Measurements from ENCODE around the gene DKK1.

Gene DKK1

GRCh38 chr10:52343439-52343838, 29.4 kb downstream of the DKK1 start:
- no peak overlapping the region for H3K4me3 ChIP-seq (ENCODE audit: low read length)
- H3K27ac ChIP-seq (ENCODE audit: low read length): no peak overlapping the region
- no peaks in the 10 kb centered on the region for H3K36me3 ChIP-seq (replicated peaks; ENCODE audit: low read depth, low read length)
- H3K4me1 ChIP-seq (ENCODE audit: low read length): no peaks in the 10 kb centered on the region
- no peaks in the 10 kb centered on the region for H3K27me3 ChIP-seq (ENCODE audit: low read depth, low read length)
- TF ChIP-seq EZH2phosphoT487 (IDR thresholded peaks at IDR 0.05; ENCODE audit: low read depth) (no peak), CTCF (IDR thresholded peaks at IDR 0.05; ENCODE audit: low read depth, low read length) (no peak)
- no peaks in the 10 kb centered on the region for H3K79me2 ChIP-seq (ENCODE audit: low read length)
- no peak overlapping the region for H3K9ac ChIP-seq (ENCODE audit: low read length)
- no peak overlapping the region for H2AFZ ChIP-seq (ENCODE audit: low read depth, low read length)
- no peaks in the 10 kb centered on the region for H4K20me1 ChIP-seq (ENCODE audit: insufficient read depth, low read length)
- H3K4me2 ChIP-seq (ENCODE audit: low read length): no peak overlapping the region
- no peaks in the 10 kb centered on the region for H3K9me3 ChIP-seq (ENCODE audit: insufficient read depth, low read length)

- no peak overlapping the region for H3K9ac ChIP-seq (ENCODE audit: low read length)
- TF ChIP-seq EZH2phosphoT487 (IDR thresholded peaks at IDR 0.05; ENCODE audit: low read depth) (no peak), CTCF (IDR thresholded peaks at IDR 0.05; ENCODE audit: low read depth, low read length) (no peak)
- no peak overlapping the region for H3K27ac ChIP-seq (ENCODE audit: low read length)
- H3K4me2 ChIP-seq (ENCODE audit: low read length): no peak overlapping the region
- no peaks in the 10 kb centered on the region for H3K36me3 ChIP-seq (replicated peaks; ENCODE audit: low read depth, low read length)
- H3K27me3 ChIP-seq (ENCODE audit: low read depth, low read length): no peaks in the 10 kb centered on the region
- no peaks in the 10 kb centered on the region for H3K9me3 ChIP-seq (ENCODE audit: insufficient read depth, low read length)
- no peaks in the 10 kb centered on the region for H3K4me1 ChIP-seq (ENCODE audit: low read length)
- no peak overlapping the region for H2AFZ ChIP-seq (ENCODE audit: low read depth, low read length)
- no peaks in the 10 kb centered on the region for H3K79me2 ChIP-seq (ENCODE audit: low read length)
- H3K4me3 ChIP-seq (ENCODE audit: low read length): no peak overlapping the region
- no peaks in the 10 kb centered on the region for H4K20me1 ChIP-seq (ENCODE audit: insufficient read depth, low read length)
Observed at GRCh38 chr10:52346394-52347326, 32.6 kb downstream of the DKK1 start.

GRCh38 chr10:52347327-52347667, 33.2 kb downstream of the DKK1 start:
- TF ChIP-seq EZH2phosphoT487 (IDR thresholded peaks at IDR 0.05; ENCODE audit: low read depth) (no peak), CTCF (IDR thresholded peaks at IDR 0.05; ENCODE audit: low read depth, low read length) (no peak)
- Histone ChIP-seq H2AFZ (ENCODE audit: low read depth, low read length) (no peak overlapping the region), H3K79me2 (ENCODE audit: low read length) (no peaks in the 10 kb centered on the region), H3K27ac (ENCODE audit: low read length) (no peak overlapping the region), H3K9me3 (ENCODE audit: insufficient read depth, low read length) (no peaks in the 10 kb centered on the region), H3K9ac (ENCODE audit: low read length) (no peak overlapping the region), H3K27me3 (ENCODE audit: low read depth, low read length) (no peaks in the 10 kb centered on the region), H3K36me3 (replicated peaks; ENCODE audit: low read depth, low read length) (no peaks in the 10 kb centered on the region), H3K4me1 (ENCODE audit: low read length) (no peaks in the 10 kb centered on the region), H4K20me1 (ENCODE audit: insufficient read depth, low read length) (no peaks in the 10 kb centered on the region), H3K4me3 (ENCODE audit: low read length) (no peak overlapping the region), H3K4me2 (ENCODE audit: low read length) (no peak overlapping the region)

- H4K20me1 ChIP-seq (ENCODE audit: insufficient read depth, low read length): no peaks in the 10 kb centered on the region
- TF ChIP-seq EZH2phosphoT487 (IDR thresholded peaks at IDR 0.05; ENCODE audit: low read depth) (no peak), CTCF (IDR thresholded peaks at IDR 0.05; ENCODE audit: low read depth, low read length) (no peak)
- no peaks in the 10 kb centered on the region for H3K27me3 ChIP-seq (ENCODE audit: low read depth, low read length)
- H3K9ac ChIP-seq (ENCODE audit: low read length): no peak overlapping the region
- no peak overlapping the region for H3K4me2 ChIP-seq (ENCODE audit: low read length)
- H3K27ac ChIP-seq (ENCODE audit: low read length): no peak overlapping the region
- no peak overlapping the region for H3K4me3 ChIP-seq (ENCODE audit: low read length)
- no peak overlapping the region for H2AFZ ChIP-seq (ENCODE audit: low read depth, low read length)
- H3K9me3 ChIP-seq (ENCODE audit: insufficient read depth, low read length): no peaks in the 10 kb centered on the region
- no peaks in the 10 kb centered on the region for H3K36me3 ChIP-seq (replicated peaks; ENCODE audit: low read depth, low read length)
- no peaks in the 10 kb centered on the region for H3K4me1 ChIP-seq (ENCODE audit: low read length)
- no peaks in the 10 kb centered on the region for H3K79me2 ChIP-seq (ENCODE audit: low read length)
Observed at GRCh38 chr10:52348037-52348564, 34.0 kb downstream of the DKK1 start.
